Type B pancreatic cell (in vitro differentiated cells): ENCODE data around the gene VAV2. TPM values are rescaled to one million over a fixed set of nuclear protein-coding genes. Genes with fewer than 3 reads are reported as not detected.
"Not testable (repeated sequence)": the region's sequence is repeated elsewhere in the genome, so short reads cannot be mapped to it uniquely, and the experiment has no call there.

Experiments
- DNase-seq: peaks from one replicate; pipeline ENCODE4 v3.0.0; 2021; ENCODE audit warnings: mixed read lengths; ENCODE audit not compliant: unreplicated experiment; ENCODE audit errors: extremely low spot score
- H3K27ac Mint-ChIP-seq: 2 replicates; pipeline ENCODE4 v1.8.0; 2021; ENCODE audit warnings: mild to moderate bottlenecking, mixed read lengths
- H3K27me3 Mint-ChIP-seq: 2 replicates; pipeline ENCODE4 v1.8.0; 2021; ENCODE audit warnings: mixed read lengths
- H3K36me3 Mint-ChIP-seq: 2 replicates; pipeline ENCODE4 v1.8.0; 2021; ENCODE audit warnings: mixed read lengths
- H3K4me1 Mint-ChIP-seq: one replicate; pipeline ENCODE4 v1.8.0; 2021; ENCODE audit warnings: mixed read lengths; ENCODE audit not compliant: unreplicated experiment
- H3K4me3 Mint-ChIP-seq: 2 replicates; pipeline ENCODE4 v1.8.0; 2021; ENCODE audit warnings: mild to moderate bottlenecking, mixed read lengths
- H3K9me3 Mint-ChIP-seq: 2 replicates; pipeline ENCODE4 v1.8.0; 2021; ENCODE audit warnings: mixed read lengths
- CTCF ChIP-seq: fragments of 200-600 bp; sonication (generic); conservative IDR thresholded peaks from 2 replicates; pipeline ENCODE4 v1.5.0; 2021; ENCODE audit warnings: antibody characterized with exemption, mild to moderate bottlenecking
- total RNA-seq: library from RNA; stranded (reverse); gene quantifications from 2 replicates; pipeline ENCODE4 v1.2.1, GENCODE V29; 2021; ENCODE audit warnings: low replicate concordance

Gene VAV2
- total RNA-seq, 1 donor from 2014 or later: 39.4 TPM

- H3K4me1 Mint-ChIP-seq: peaks cover 16% of the 10 kb centered on the region
- H3K9me3 Mint-ChIP-seq: no peaks in the 10 kb centered on the region
- H3K36me3 Mint-ChIP-seq: peaks cover 8% of the 10 kb centered on the region
- peak overlapping the region; percentile 56 for H3K27ac Mint-ChIP-seq
- no peak overlapping the region for H3K4me3 Mint-ChIP-seq
- DNase-seq: no peak
- no peaks in the 10 kb centered on the region for H3K27me3 Mint-ChIP-seq
- TF ChIP-seq CTCF: peak; percentile 36
These were observed 67.7 kb downstream of the VAV2 start for GRCh38 chr9:133924453-133924852.

- Mint-ChIP-seq H3K4me1 (peaks cover 20% of the 10 kb centered on the region), H3K27ac (peak overlapping the region; percentile 14)
- H3K36me3 Mint-ChIP-seq, DNase-seq, H3K4me3 Mint-ChIP-seq, H3K9me3 Mint-ChIP-seq, H3K27me3 Mint-ChIP-seq: not testable (repeated sequence)
These were observed 68.5 kb downstream of the VAV2 start for GRCh38 chr9:133923608-133924007.

GRCh38 chr9:133921866-133922265, 70.3 kb downstream of the VAV2 start:
- Mint-ChIP-seq H3K27me3 (no peaks in the 10 kb centered on the region), H3K36me3 (peaks cover 8% of the 10 kb centered on the region), H3K9me3 (no peaks in the 10 kb centered on the region), H3K4me3 (no peak overlapping the region), H3K4me1 (peaks cover 19% of the 10 kb centered on the region), H3K27ac (no peak overlapping the region)
- TF ChIP-seq CTCF: no peak
- DNase-seq: no peak

- Mint-ChIP-seq H3K27ac (no peak overlapping the region), H3K9me3 (no peaks in the 10 kb centered on the region), H3K4me1 (peaks cover 32% of the 10 kb centered on the region), H3K4me3 (no peak overlapping the region), H3K27me3 (no peaks in the 10 kb centered on the region), H3K36me3 (peaks cover 8% of the 10 kb centered on the region)
- no peak for DNase-seq
- no peak for TF ChIP-seq CTCF
These were observed 71.7 kb downstream of the VAV2 start for GRCh38 chr9:133920471-133920870.

- H3K9me3 Mint-ChIP-seq: no peaks in the 10 kb centered on the region
- no peak for DNase-seq
- TF ChIP-seq CTCF: no peak
- H3K4me1 Mint-ChIP-seq: peaks cover 34% of the 10 kb centered on the region
- H3K36me3 Mint-ChIP-seq: peaks cover 6% of the 10 kb centered on the region
- no peaks in the 10 kb centered on the region for H3K27me3 Mint-ChIP-seq
- H3K4me3 Mint-ChIP-seq: no peak overlapping the region
- H3K27ac Mint-ChIP-seq: peak overlapping the region; percentile 75
These were observed 72.6 kb downstream of the VAV2 start for GRCh38 chr9:133919253-133920115.

GRCh38 chr9:133918111-133918813, 73.9 kb downstream of the VAV2 start:
- Mint-ChIP-seq H3K4me1 (peaks cover 39% of the 10 kb centered on the region), H3K27ac (peak overlapping the region; percentile 3), H3K4me3 (peak overlapping the region; percentile 21), H3K27me3 (no peaks in the 10 kb centered on the region), H3K36me3 (peaks cover 2% of the 10 kb centered on the region), H3K9me3 (no peaks in the 10 kb centered on the region)
- DNase-seq: no peak
- TF ChIP-seq CTCF: no peak
